Measurements from ENCODE around the gene TEX264.

Gene TEX264

GRCh38 chr3:51686056-51686455, 15.0 kb downstream of the TEX264 start:
- Histone ChIP-seq H3K27me3 (ENCODE audit: control insufficient read depth, insufficient read depth, low read length) (no peaks in the 10 kb centered on the region), H3K9me3 (replicated peaks; ENCODE audit: low read length) (no peaks in the 10 kb centered on the region), H3K4me2 (ENCODE audit: low read length) (peak overlapping the region; percentile 41), H3K36me3 (ENCODE audit: insufficient read depth, low read length) (peaks cover 54% of the 10 kb centered on the region), H3K9ac (ENCODE audit: low read depth, low read length) (peak overlapping the region; percentile 21), H3K4me1 (ENCODE audit: control insufficient read depth, insufficient read depth, low read length) (peaks cover 24% of the 10 kb centered on the region), H3K4me3 (ENCODE audit: low read length) (no peak overlapping the region)

GRCh38 chr3:51686512-51687215, 15.6 kb downstream of the TEX264 start:
- H3K9me3 ChIP-seq (replicated peaks; ENCODE audit: low read length): no peaks in the 10 kb centered on the region
- H3K36me3 ChIP-seq (ENCODE audit: insufficient read depth, low read length): peaks cover 55% of the 10 kb centered on the region
- peaks cover 18% of the 10 kb centered on the region for H3K4me1 ChIP-seq (ENCODE audit: control insufficient read depth, insufficient read depth, low read length)
- H3K9ac ChIP-seq (ENCODE audit: low read depth, low read length): peak overlapping the region; percentile 21
- peak overlapping the region; percentile 41 for H3K4me2 ChIP-seq (ENCODE audit: low read length)
- H3K4me3 ChIP-seq (ENCODE audit: low read length): no peak overlapping the region
- no peaks in the 10 kb centered on the region for H3K27me3 ChIP-seq (ENCODE audit: control insufficient read depth, insufficient read depth, low read length)

DNA sequence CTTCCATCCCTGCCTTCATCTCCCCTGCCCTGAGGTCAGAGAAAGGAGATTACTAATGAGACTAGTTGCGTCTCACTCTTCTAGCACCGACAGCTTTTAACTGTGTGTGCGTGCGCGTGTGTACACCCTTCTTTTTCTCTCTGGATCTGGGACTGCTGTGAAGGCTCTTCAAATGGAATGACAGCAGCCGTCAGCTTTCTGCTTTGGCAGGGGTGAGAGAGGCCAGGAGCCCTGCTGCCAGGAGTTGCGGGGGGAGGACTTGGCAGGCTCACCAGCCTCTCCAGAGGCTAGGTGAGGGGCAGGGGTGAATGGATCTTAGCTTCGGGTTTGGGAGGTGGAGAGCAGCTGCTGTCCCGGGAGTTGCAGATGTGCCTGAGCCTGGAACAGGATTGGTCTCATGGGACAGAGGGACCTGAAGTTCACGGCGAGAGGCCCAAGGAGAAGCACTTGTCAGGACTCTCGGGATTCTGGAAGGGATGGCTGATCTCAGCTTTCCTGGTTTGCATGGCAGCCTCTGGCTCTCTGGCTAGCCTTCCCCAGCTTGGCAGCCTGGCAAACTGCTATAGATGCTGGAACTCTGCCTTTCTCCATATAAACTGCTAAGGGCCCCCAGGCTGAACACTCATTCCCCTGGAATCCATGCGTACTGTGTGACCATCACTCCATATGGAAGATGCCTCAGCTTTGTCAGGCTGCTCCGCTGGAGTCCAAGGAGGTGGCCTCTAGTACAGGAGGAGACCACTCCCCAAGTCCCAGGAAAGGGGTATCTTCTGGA, 16.6 kb downstream of the TEX264 start:
- Histone ChIP-seq H3K36me3 (ENCODE audit: insufficient read depth, low read length) (peaks cover 57% of the 10 kb centered on the region), H3K9me3 (replicated peaks; ENCODE audit: low read length) (no peaks in the 10 kb centered on the region)

DNA sequence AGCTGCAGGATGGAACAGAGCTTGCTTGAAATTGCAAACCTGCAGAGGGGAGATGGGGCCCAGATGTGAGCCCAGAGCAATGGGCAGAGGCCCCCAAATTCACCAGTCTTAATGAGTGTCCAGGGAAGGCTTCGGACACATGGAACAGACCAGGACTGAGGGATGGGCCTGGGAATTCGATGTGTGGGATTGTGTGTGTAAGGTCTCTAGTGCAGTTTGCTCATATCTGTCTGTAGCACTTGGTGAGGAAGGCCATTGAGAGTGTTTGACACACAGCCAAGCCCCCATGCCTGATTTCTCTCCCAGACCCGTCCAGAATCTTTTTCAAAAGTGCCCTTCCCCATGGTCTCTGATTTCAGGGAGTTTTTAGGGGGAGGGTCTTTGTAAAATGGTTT, 17.2 kb downstream of the TEX264 start:
- H3K9me3 ChIP-seq (replicated peaks; ENCODE audit: low read length): no peaks in the 10 kb centered on the region
- H3K4me2 ChIP-seq (ENCODE audit: low read length): no peak overlapping the region
- no peak overlapping the region for H3K9ac ChIP-seq (ENCODE audit: low read depth, low read length)
- H3K4me1 ChIP-seq (ENCODE audit: control insufficient read depth, insufficient read depth, low read length): peaks cover 15% of the 10 kb centered on the region
- H3K27me3 ChIP-seq (ENCODE audit: control insufficient read depth, insufficient read depth, low read length): no peaks in the 10 kb centered on the region
- peaks cover 59% of the 10 kb centered on the region for H3K36me3 ChIP-seq (ENCODE audit: insufficient read depth, low read length)
- no peak overlapping the region for H3K4me3 ChIP-seq (ENCODE audit: low read length)

More for the DNA sequence above, 16.6 kb downstream of the TEX264 start:
- Histone ChIP-seq H3K27me3 (ENCODE audit: control insufficient read depth, insufficient read depth, low read length) (no peaks in the 10 kb centered on the region), H3K4me2 (ENCODE audit: low read length) (no peak overlapping the region), H3K4me3 (ENCODE audit: low read length) (no peak overlapping the region), H3K4me1 (ENCODE audit: control insufficient read depth, insufficient read depth, low read length) (peaks cover 15% of the 10 kb centered on the region), H3K9ac (ENCODE audit: low read depth, low read length) (no peak overlapping the region)

- H3K4me2 ChIP-seq (ENCODE audit: low read length): no peak overlapping the region
- H3K9ac ChIP-seq (ENCODE audit: low read depth, low read length): no peak overlapping the region
- no peaks in the 10 kb centered on the region for H3K27me3 ChIP-seq (ENCODE audit: control insufficient read depth, insufficient read depth, low read length)
- peaks cover 12% of the 10 kb centered on the region for H3K4me1 ChIP-seq (ENCODE audit: control insufficient read depth, insufficient read depth, low read length)
- no peaks in the 10 kb centered on the region for H3K9me3 ChIP-seq (replicated peaks; ENCODE audit: low read length)
- peaks cover 41% of the 10 kb centered on the region for H3K36me3 ChIP-seq (ENCODE audit: insufficient read depth, low read length)
- H3K4me3 ChIP-seq (ENCODE audit: low read length): no peak overlapping the region
These were observed 20.0 kb downstream of the TEX264 start for GRCh38 chr3:51691021-51691420.

- Histone ChIP-seq H3K4me3 (ENCODE audit: low read length) (no peak overlapping the region), H3K9me3 (replicated peaks; ENCODE audit: low read length) (no peaks in the 10 kb centered on the region), H3K27me3 (ENCODE audit: control insufficient read depth, insufficient read depth, low read length) (no peaks in the 10 kb centered on the region), H3K9ac (ENCODE audit: low read depth, low read length) (no peak overlapping the region), H3K4me2 (ENCODE audit: low read length) (no peak overlapping the region), H3K36me3 (ENCODE audit: insufficient read depth, low read length) (peaks cover 41% of the 10 kb centered on the region), H3K4me1 (ENCODE audit: control insufficient read depth, insufficient read depth, low read length) (peaks cover 3% of the 10 kb centered on the region)
These were observed 20.9 kb downstream of the TEX264 start for GRCh38 chr3:51691949-51692348.

DNA sequence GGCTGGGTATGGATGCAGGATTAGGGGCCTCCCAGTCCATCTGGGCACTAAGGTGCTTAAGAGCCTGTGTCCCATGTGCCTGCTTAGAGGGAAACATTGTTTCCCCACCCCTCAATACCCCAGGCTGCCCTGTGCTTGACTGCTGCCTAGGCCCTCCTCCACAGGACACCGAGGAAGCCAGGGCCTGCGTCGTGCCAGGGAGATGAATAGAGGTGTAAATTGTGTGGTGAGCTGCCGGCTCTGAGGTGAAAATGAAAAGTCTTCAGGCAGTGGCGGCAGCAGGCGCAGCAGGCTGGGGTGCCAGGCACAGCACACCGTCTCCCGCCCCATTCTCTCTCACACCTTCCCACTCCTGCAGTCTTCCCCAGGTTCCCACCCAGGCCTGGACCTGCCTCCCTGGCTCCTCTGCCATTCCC, 21.9 kb downstream of the TEX264 start:
- H3K9ac ChIP-seq (ENCODE audit: low read depth, low read length): no peak overlapping the region

GRCh38 chr3:51696954-51697353, 25.9 kb downstream of the TEX264 start:
- H3K9me3 ChIP-seq (replicated peaks; ENCODE audit: low read length): no peaks in the 10 kb centered on the region
- no peak overlapping the region for H3K9ac ChIP-seq (ENCODE audit: low read depth, low read length)
- H3K4me2 ChIP-seq (ENCODE audit: low read length): no peak overlapping the region
- H3K4me1 ChIP-seq (ENCODE audit: control insufficient read depth, insufficient read depth, low read length): no peaks in the 10 kb centered on the region
- H3K27me3 ChIP-seq (ENCODE audit: control insufficient read depth, insufficient read depth, low read length): no peaks in the 10 kb centered on the region
- peaks cover 45% of the 10 kb centered on the region for H3K36me3 ChIP-seq (ENCODE audit: insufficient read depth, low read length)
- H3K4me3 ChIP-seq (ENCODE audit: low read length): no peak overlapping the region

More for the DNA sequence above, 21.9 kb downstream of the TEX264 start:
- no peak overlapping the region for H3K4me3 ChIP-seq (ENCODE audit: low read length)
- H3K9me3 ChIP-seq (replicated peaks; ENCODE audit: low read length): no peaks in the 10 kb centered on the region
- no peaks in the 10 kb centered on the region for H3K4me1 ChIP-seq (ENCODE audit: control insufficient read depth, insufficient read depth, low read length)
- H3K36me3 ChIP-seq (ENCODE audit: insufficient read depth, low read length): peaks cover 40% of the 10 kb centered on the region
- no peaks in the 10 kb centered on the region for H3K27me3 ChIP-seq (ENCODE audit: control insufficient read depth, insufficient read depth, low read length)
- H3K4me2 ChIP-seq (ENCODE audit: low read length): no peak overlapping the region

DNA sequence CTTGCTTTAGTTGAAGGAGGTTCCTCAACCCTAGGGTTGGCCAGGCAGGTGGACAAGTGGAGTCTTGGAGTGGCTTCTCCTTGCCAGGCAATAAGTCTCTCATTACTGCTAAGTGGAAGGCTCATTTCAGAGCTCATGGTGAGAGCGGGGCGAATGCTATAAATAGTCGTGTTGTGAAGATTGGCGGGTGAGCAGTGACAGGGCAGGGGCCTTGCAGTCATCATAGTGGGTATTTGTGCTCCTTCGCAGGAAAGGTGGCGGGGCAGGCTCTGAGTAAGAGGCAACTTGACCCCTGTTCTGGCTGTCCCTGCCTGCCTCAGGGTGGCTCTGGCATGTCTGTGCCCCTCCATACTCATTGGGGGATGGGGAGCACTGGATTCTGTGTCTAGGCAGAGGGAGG, 27.2 kb downstream of the TEX264 start:
- H3K36me3 ChIP-seq (ENCODE audit: insufficient read depth, low read length): peaks cover 38% of the 10 kb centered on the region
- H3K4me2 ChIP-seq (ENCODE audit: low read length): no peak overlapping the region
- H3K4me3 ChIP-seq (ENCODE audit: low read length): no peak overlapping the region
- no peaks in the 10 kb centered on the region for H3K27me3 ChIP-seq (ENCODE audit: control insufficient read depth, insufficient read depth, low read length)
- H3K4me1 ChIP-seq (ENCODE audit: control insufficient read depth, insufficient read depth, low read length): no peaks in the 10 kb centered on the region
- no peak overlapping the region for H3K9ac ChIP-seq (ENCODE audit: low read depth, low read length)
- H3K9me3 ChIP-seq (replicated peaks; ENCODE audit: low read length): no peaks in the 10 kb centered on the region

GRCh38 chr3:51700403-51700802, 29.4 kb downstream of the TEX264 start:
- Histone ChIP-seq H3K27me3 (ENCODE audit: control insufficient read depth, insufficient read depth, low read length) (no peaks in the 10 kb centered on the region), H3K36me3 (ENCODE audit: insufficient read depth, low read length) (peaks cover 45% of the 10 kb centered on the region), H3K9ac (ENCODE audit: low read depth, low read length) (no peak overlapping the region), H3K4me2 (ENCODE audit: low read length) (no peak overlapping the region), H3K4me1 (ENCODE audit: control insufficient read depth, insufficient read depth, low read length) (no peaks in the 10 kb centered on the region), H3K4me3 (ENCODE audit: low read length) (no peak overlapping the region), H3K9me3 (replicated peaks; ENCODE audit: low read length) (no peaks in the 10 kb centered on the region)

- Histone ChIP-seq H3K9me3 (replicated peaks; ENCODE audit: low read length) (no peaks in the 10 kb centered on the region), H3K9ac (ENCODE audit: low read depth, low read length) (no peak overlapping the region), H3K36me3 (ENCODE audit: insufficient read depth, low read length) (peaks cover 38% of the 10 kb centered on the region), H3K4me2 (ENCODE audit: low read length) (no peak overlapping the region), H3K27me3 (ENCODE audit: control insufficient read depth, insufficient read depth, low read length) (peaks cover under 1% of the 10 kb centered on the region), H3K4me3 (ENCODE audit: low read length) (no peak overlapping the region), H3K4me1 (ENCODE audit: control insufficient read depth, insufficient read depth, low read length) (peaks cover 2% of the 10 kb centered on the region)
These were observed 31.1 kb downstream of the TEX264 start for GRCh38 chr3:51702156-51702555.

Measured in skeletal muscle satellite cell (primary cell).